OCI-LY1 (cell line): ENCODE measurements around the gene RNF183.

Experiments
- H2AFZ ChIP-seq: fragments of 200-600 bp; sonication (generic), shearing (Covaris generic); 2 replicates; pipeline ENCODE4 v1.6.0; 2014; ENCODE audit warnings: antibody characterized with exemption, mild to moderate bottlenecking, low read length
- H3F3A ChIP-seq: fragments of 200-600 bp; sonication (generic), shearing (Covaris generic); 2 replicates; pipeline ENCODE4 v1.6.0; 2014; ENCODE audit warnings: mild to moderate bottlenecking, antibody characterized with exemption, low read length, moderate library complexity; ENCODE audit not compliant: insufficient read depth
- H3K27ac ChIP-seq: fragments of 200-600 bp; sonication (generic); 2 replicates; pipeline ENCODE4 v1.5.1; 2014; ENCODE audit warnings: low read length, mixed run types, mild to moderate bottlenecking, low read depth; ENCODE audit not compliant: poor library complexity, severe bottlenecking
- H3K27me3 ChIP-seq: fragments of 200-600 bp; sonication (generic); 2 replicates; pipeline ENCODE4 v1.6.0; 2014; ENCODE audit warnings: antibody characterized with exemption, mild to moderate bottlenecking, low read length, moderate library complexity; ENCODE audit not compliant: insufficient read depth
- H3K36me3 ChIP-seq: fragments of 200-600 bp; sonication (generic); 2 replicates; pipeline ENCODE4 v1.6.1; 2014; ENCODE audit warnings: mild to moderate bottlenecking, antibody characterized with exemption, low read length, moderate library complexity, mixed read lengths; ENCODE audit not compliant: insufficient read depth
- H3K4me1 ChIP-seq: fragments of 200-600 bp; sonication (generic); 2 replicates; pipeline ENCODE4 v1.5.1; 2014; ENCODE audit warnings: mild to moderate bottlenecking, low read length, moderate library complexity; ENCODE audit not compliant: insufficient read depth, severe bottlenecking
- H3K4me2 ChIP-seq: fragments of 200-600 bp; sonication (generic), shearing (Covaris generic); 2 replicates; pipeline ENCODE4 v1.6.1; 2014; ENCODE audit warnings: low read length
- H3K4me3 ChIP-seq: fragments of 200-600 bp; sonication (generic); 2 replicates; pipeline ENCODE4 v1.5.1; 2014; ENCODE audit warnings: low read length, low read depth, mild to moderate bottlenecking, mixed read lengths; ENCODE audit not compliant: poor library complexity, severe bottlenecking
- H3K79me2 ChIP-seq: fragments of 200-600 bp; shearing (Covaris generic); 2 replicates; pipeline ENCODE4 v1.6.1; 2016; ENCODE audit warnings: mixed run types, low read length, mixed read lengths; ENCODE audit not compliant: insufficient read depth
- H3K9ac ChIP-seq: fragments of 200-600 bp; sonication (generic), shearing (Covaris generic); 2 replicates; pipeline ENCODE4 v1.6.1; 2014; ENCODE audit warnings: mild to moderate bottlenecking, low read length, mixed read lengths
- H3K9me2 ChIP-seq: fragments of 200-600 bp; sonication (generic), shearing (Covaris generic); 2 replicates; pipeline ENCODE4 v1.6.1; 2014; ENCODE audit warnings: low read depth, mild to moderate bottlenecking, low read length, mixed read lengths
- H3K9me3 ChIP-seq: fragments of 200-600 bp; shearing (Covaris generic); 2 replicates; pipeline ENCODE4 v1.6.1; 2014; ENCODE audit warnings: low read length, mixed read lengths
- H4K20me1 ChIP-seq: fragments of 200-600 bp; sonication (generic), shearing (Covaris generic); 2 replicates; pipeline ENCODE4 v1.6.0; 2016; ENCODE audit warnings: mild to moderate bottlenecking, low read length; ENCODE audit not compliant: insufficient read depth
- EZH2 ChIP-seq: fragments of 200-600 bp; sonication (generic), shearing (Covaris generic); IDR thresholded peaks from 2 replicates; pipeline ENCODE4 v1.8.0; 2017; ENCODE audit warnings: borderline replicate concordance, mixed run types, mild to moderate bottlenecking, antibody characterized with exemption, low read length, moderate library complexity, mixed read lengths
- TF ChIP-seq, protein P1 (sequence below): fragments of 200-600 bp; sonication (generic), shearing (Covaris generic); IDR thresholded peaks from 2 replicates; pipeline ENCODE4 v1.5.1; 2017; ENCODE audit warnings: mild to moderate bottlenecking, antibody characterized with exemption, low read length, moderate library complexity, mixed read lengths

Gene RNF183, protein sequence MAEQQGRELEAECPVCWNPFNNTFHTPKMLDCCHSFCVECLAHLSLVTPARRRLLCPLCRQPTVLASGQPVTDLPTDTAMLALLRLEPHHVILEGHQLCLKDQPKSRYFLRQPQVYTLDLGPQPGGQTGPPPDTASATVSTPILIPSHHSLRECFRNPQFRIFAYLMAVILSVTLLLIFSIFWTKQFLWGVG

DNA sequence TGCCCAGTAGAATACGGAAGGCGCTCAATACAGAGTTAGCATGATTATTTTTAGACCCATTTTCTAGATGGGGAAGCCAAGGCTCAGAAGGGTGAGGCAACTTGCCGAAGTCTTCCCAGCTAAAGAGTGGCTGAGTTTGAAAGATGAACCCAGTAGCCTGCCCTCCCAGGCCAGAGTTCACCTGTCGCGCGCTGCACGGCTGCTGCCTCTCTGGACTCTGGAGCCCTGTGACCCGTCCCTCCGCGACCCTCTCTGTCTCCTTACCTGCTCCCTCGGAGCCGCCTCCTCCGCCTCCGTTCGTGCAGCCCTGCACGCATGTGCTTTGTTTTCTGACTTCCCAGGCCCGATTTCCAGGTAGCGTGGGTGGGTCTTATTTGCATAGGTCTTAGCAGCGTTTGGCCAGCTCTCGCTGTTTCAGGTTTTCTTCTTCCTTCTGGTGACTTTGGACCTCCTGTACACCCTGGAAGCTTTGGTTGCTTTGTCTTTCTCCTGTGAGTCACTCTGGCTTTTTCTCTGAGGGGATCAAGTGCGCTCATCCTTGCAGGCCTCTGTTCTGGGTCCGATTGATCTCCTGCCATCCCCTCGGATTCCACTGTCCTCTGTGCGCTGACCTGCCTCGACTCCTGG is at the start of gene RNF183:
Gene RNF183, minus strand, starts transcription at position 585 of the 627 bp plus-strand sequence. CDS start 5,192 bp downstream, outside the sequence.
- Histone ChIP-seq H2AFZ (no peak within 1 kb of the TSS), H3K4me2 (peak within 1 kb of the TSS; percentile 53), H3K9ac (no peak within 1 kb of the TSS)

DNA sequence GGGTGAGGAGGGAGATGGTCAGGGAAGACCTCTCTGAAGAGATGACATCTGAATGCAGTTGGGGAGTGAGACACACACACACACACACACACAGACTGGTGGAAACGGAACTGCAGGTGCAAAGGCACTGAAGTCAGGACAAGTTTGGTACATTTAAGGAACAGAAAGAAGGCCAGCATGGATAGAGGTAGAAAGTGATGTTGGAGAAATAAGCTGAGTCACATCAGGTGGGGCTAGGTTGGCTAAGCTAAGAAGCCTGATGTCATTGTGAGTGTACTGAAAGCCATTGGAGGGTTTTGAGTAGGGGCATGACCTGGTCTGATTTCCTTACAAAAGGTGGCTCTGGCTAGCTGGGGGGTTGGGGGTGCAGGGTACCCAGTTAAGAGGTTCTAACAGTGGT is 49.2 kb upstream of the RNF183 start:
- Histone ChIP-seq H3K9me3 (no peaks in the 10 kb centered on the region), H3K4me3 (no peak overlapping the region), H3K9ac (no peak overlapping the region), H2AFZ (no peak overlapping the region), H3K79me2 (no peaks in the 10 kb centered on the region), H3K4me1 (peaks cover 31% of the 10 kb centered on the region), H3K9me2 (no peaks in the 10 kb centered on the region), H3K27ac (no peak overlapping the region), H3K36me3 (peaks cover 4% of the 10 kb centered on the region; the same call in 1 of the 2 replicates), H4K20me1 (no peaks in the 10 kb centered on the region), H3K27me3 (no peaks in the 10 kb centered on the region), H3K4me2 (no peak overlapping the region), H3F3A (no peaks in the 10 kb centered on the region)
- TF ChIP-seq EZH2 = no peak
- TF ChIP-seq, protein P1, sequence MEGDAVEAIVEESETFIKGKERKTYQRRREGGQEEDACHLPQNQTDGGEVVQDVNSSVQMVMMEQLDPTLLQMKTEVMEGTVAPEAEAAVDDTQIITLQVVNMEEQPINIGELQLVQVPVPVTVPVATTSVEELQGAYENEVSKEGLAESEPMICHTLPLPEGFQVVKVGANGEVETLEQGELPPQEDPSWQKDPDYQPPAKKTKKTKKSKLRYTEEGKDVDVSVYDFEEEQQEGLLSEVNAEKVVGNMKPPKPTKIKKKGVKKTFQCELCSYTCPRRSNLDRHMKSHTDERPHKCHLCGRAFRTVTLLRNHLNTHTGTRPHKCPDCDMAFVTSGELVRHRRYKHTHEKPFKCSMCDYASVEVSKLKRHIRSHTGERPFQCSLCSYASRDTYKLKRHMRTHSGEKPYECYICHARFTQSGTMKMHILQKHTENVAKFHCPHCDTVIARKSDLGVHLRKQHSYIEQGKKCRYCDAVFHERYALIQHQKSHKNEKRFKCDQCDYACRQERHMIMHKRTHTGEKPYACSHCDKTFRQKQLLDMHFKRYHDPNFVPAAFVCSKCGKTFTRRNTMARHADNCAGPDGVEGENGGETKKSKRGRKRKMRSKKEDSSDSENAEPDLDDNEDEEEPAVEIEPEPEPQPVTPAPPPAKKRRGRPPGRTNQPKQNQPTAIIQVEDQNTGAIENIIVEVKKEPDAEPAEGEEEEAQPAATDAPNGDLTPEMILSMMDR = no peak

More for the DNA sequence above, at the start of gene RNF183:
- H3K9me3 ChIP-seq = no peaks in the 10 kb centered on the region
- no peaks in the 10 kb centered on the region for H3K9me2 ChIP-seq
- peak within 1 kb of the TSS; percentile 24 for H3K4me3 ChIP-seq
- no peaks in the 10 kb centered on the region for H3K36me3 ChIP-seq
- H3K27me3 ChIP-seq = peaks cover 4% of the 10 kb centered on the region
- H4K20me1 ChIP-seq = no peaks in the 10 kb centered on the region
- no peaks in the 10 kb centered on the region for H3K79me2 ChIP-seq
- no peak within 1 kb of the TSS for H3K27ac ChIP-seq
- TF ChIP-seq, protein P1 = no peak
- no peak for TF ChIP-seq EZH2
- no peaks in the 10 kb centered on the region for H3F3A ChIP-seq
- H3K4me1 ChIP-seq = peaks cover 7% of the 10 kb centered on the region

DNA sequence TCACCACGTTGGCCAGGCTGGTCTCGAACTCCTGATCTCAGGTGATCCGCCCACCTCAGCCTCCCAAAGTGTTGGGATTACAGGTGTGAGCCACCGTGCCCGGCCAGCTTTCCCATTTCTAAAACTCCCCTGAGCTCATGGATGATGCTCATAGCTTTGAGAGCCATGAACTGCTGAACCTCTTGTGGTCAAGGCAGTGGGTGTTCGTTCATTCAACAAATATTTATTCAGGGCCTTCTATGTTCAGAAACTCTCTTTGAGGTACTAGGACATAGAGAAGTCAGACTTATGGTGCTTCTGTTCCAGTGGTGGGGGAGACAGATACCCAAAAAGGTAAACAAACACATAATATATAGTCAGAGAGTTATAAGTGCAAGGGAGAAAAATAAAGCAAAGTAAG is 48.8 kb upstream of the RNF183 start:
- H3K27ac ChIP-seq = no peak overlapping the region
- no peaks in the 10 kb centered on the region for H3K9me3 ChIP-seq
- H2AFZ ChIP-seq = no peak overlapping the region
- H3K36me3 ChIP-seq = peaks cover 4% of the 10 kb centered on the region; the same call in 1 of the 2 replicates
- no peaks in the 10 kb centered on the region for H3K27me3 ChIP-seq
- H4K20me1 ChIP-seq = no peaks in the 10 kb centered on the region
- no peaks in the 10 kb centered on the region for H3K9me2 ChIP-seq
- no peak overlapping the region for H3K9ac ChIP-seq
- no peak for TF ChIP-seq EZH2
- TF ChIP-seq, protein P1 = no peak
- no peaks in the 10 kb centered on the region for H3K79me2 ChIP-seq
- H3K4me1 ChIP-seq = peaks cover 31% of the 10 kb centered on the region
- no peaks in the 10 kb centered on the region for H3F3A ChIP-seq
- H3K4me3 ChIP-seq = no peak overlapping the region
- H3K4me2 ChIP-seq = no peak overlapping the region
